H1 (cell line): Measurements from ENCODE around the gene MPRIP. TPM values are rescaled to one million over a fixed set of nuclear protein-coding genes. Genes with fewer than 3 reads are reported as not detected.

Source experiments
- BCL11A ChIP-seq, 2 experiments: IDR thresholded peaks; one replicate each; pipeline ENCODE4 v1.6.1; 2011; ENCODE audit warnings: low read depth in 2 of 2, low read length in 2 of 2, mild to moderate bottlenecking in 2 of 2
- FOSL1 ChIP-seq: IDR thresholded peaks from 2 replicates; pipeline ENCODE4 v1.6.1; 2011; ENCODE audit warnings: mild to moderate bottlenecking, low read depth, low read length, moderate library complexity; ENCODE audit not compliant: insufficient read depth
- JUND ChIP-seq: IDR thresholded peaks from 2 replicates; pipeline ENCODE4 v1.6.1; 2011; ENCODE audit warnings: mild to moderate bottlenecking, improper control_type of control experiment, low read length
- SUZ12 ChIP-seq: fragments of 200-600 bp; sonication (generic); IDR thresholded peaks from 2 replicates; pipeline ENCODE4 v1.6.1; 2012; ENCODE audit warnings: mild to moderate bottlenecking, inconsistent platforms, low read length, moderate library complexity, mixed read lengths
- polyA plus RNA-seq, 7 experiments: library from polyadenylated mRNA; depleted of rRNA in 3 of 7; stranded (reverse) in 5 of 7; unstranded in 2 of 7; fragments of >200 nt in 5 of 7; fragments of 200-250 nt in 2 of 7; gene quantifications; 1 replicate in 5 of 7; 2 replicates in 1 of 7; 4 replicates in 1 of 7; pipeline versions ENCODE4 v1.2.1 to v1.2.3, GENCODE V29; 2011 to 2013; ENCODE audit warnings: missing spikeins in 2 of 7, mixed read lengths in 2 of 7
- total RNA-seq: library from RNA; stranded (reverse); fragmentation: NEBNext Ultra II Directional; extraction: Animal tissue kit (Norgen Biotek cat#: 25700); gene quantifications from 2 replicates; pipeline ENCODE4 v1.2.1, GENCODE V29; 2021

The MPRIP gene
- total and polyA plus RNA-seq, 2 of the 8 experiments (the other 6 are each of a cell fraction or from before 2014, with no cell fraction given) = 48.6 to 146 TPM

- TF ChIP-seq SUZ12 = no peak
- no peak for TF ChIP-seq FOSL1
- no peak for TF ChIP-seq BCL11A (IDR thresholded peaks at IDR 0.05; ENCODE audit: low read depth in 2 of 2, low read length in 2 of 2)
- TF ChIP-seq JUND = no peak
Observed at GRCh38 chr17:17132746-17133145, 90.5 kb downstream of the MPRIP start (continued).
